ENCODE results near the gene ZBTB20.

- no peak for TF ChIP-seq POLR2A (IDR thresholded peaks at IDR 0.05)
- TF ChIP-seq CTCF (IDR thresholded peaks at IDR 0.05) = no peak
- no peak for TF ChIP-seq EP300 (IDR thresholded peaks at IDR 0.05)
- no peak for TF ChIP-seq POLR2AphosphoS5 (IDR thresholded peaks at IDR 0.05)
Observed at GRCh38 chr3:114331710-114332109, 815.4 kb downstream of the ZBTB20 start.
